AG20443 (cell line): ENCODE results near the gene DPYSL4.

Source experiments
- DNase-seq: peaks from one replicate; pipeline ENCODE4 v3.0.0; 2012; ENCODE audit warnings: low spot score, mixed read lengths

Gene DPYSL4

GRCh38 chr10:132226586-132227405 lies 40.0 kb downstream of the DPYSL4 start:
- DNase-seq: no peak

- no peak for DNase-seq
Measured at GRCh38 chr10:132227851-132228390, 41.2 kb downstream of the DPYSL4 start.

- DNase-seq: no peak
Measured at GRCh38 chr10:132228616-132229015, 41.9 kb downstream of the DPYSL4 start.

GRCh38 chr10:132229096-132229495 lies 42.3 kb downstream of the DPYSL4 start:
- DNase-seq: no peak

GRCh38 chr10:132229834-132230556 lies 43.2 kb downstream of the DPYSL4 start:
- DNase-seq: no peak

- no peak for DNase-seq
Measured at GRCh38 chr10:132230557-132231210, 43.9 kb downstream of the DPYSL4 start.

GRCh38 chr10:132231656-132232022 lies 44.9 kb downstream of the DPYSL4 start:
- no peak for DNase-seq

GRCh38 chr10:132232023-132232951 lies 45.5 kb downstream of the DPYSL4 start:
- no peak for DNase-seq

- no peak for DNase-seq
Measured at GRCh38 chr10:132232981-132233380, 46.2 kb downstream of the DPYSL4 start.

- no peak for DNase-seq
Measured at GRCh38 chr10:132233501-132234085, 46.8 kb downstream of the DPYSL4 start.

GRCh38 chr10:132234860-132235259 lies 48.1 kb downstream of the DPYSL4 start:
- DNase-seq: no peak

- DNase-seq: no peak
Measured at GRCh38 chr10:132236161-132236560, 49.4 kb downstream of the DPYSL4 start.

- no peak for DNase-seq
Measured at GRCh38 chr10:132236881-132237280, 50.1 kb downstream of the DPYSL4 start.

- no peak for DNase-seq
Measured at GRCh38 chr10:132237396-132237795, 50.6 kb downstream of the DPYSL4 start.

GRCh38 chr10:132237871-132238270 lies 51.1 kb downstream of the DPYSL4 start:
- no peak for DNase-seq

- no peak for DNase-seq
Measured at GRCh38 chr10:132238371-132239125, 51.8 kb downstream of the DPYSL4 start.

- DNase-seq: no peak
Measured at GRCh38 chr10:132239126-132240031, 52.6 kb downstream of the DPYSL4 start.

GRCh38 chr10:132240156-132240555 lies 53.4 kb downstream of the DPYSL4 start:
- no peak for DNase-seq

GRCh38 chr10:132240581-132240980 lies 53.8 kb downstream of the DPYSL4 start:
- no peak for DNase-seq
